A673 (cell line): ENCODE data around the gene GRID2. TPM values are rescaled to one million over a fixed set of nuclear protein-coding genes. Genes with fewer than 3 reads are reported as not detected.

Experiments
- BruUV-seq: library from RNA; stranded (reverse); fragments of 400-500 nt; replicated peaks from 2 replicates; lab custom pipeline; 2021; lab: Mats Ljungman, UMichigan
- CTCF ChIA-PET: fragments of 300-600 bp; sonication (Branson Sonifier 250); formaldehyde crosslinking; loops from one replicate; lab custom pipeline; 2022; ENCODE audit warnings: antibody characterized with exemption; lab: Charles Lee
- POLR2A ChIA-PET: fragments of 300-600 bp; sonication (Branson Sonifier 250); formaldehyde crosslinking; loops from one replicate; lab custom pipeline; 2022; ENCODE audit warnings: antibody characterized with exemption; ENCODE audit not compliant: low non-redundant PET; lab: Charles Lee
- DNase-seq: peaks from one replicate; pipeline ENCODE4 v3.0.0-alpha.2; 2015; ENCODE audit warnings: low spot score
- H3K27ac ChIP-seq: fragments of 200-600 bp; sonication (generic); 2 replicates; pipeline ENCODE4 v1.5.1; 2016; ENCODE audit warnings: mixed run types, low read depth, mild to moderate bottlenecking, mixed read lengths, antibody characterized with exemption, low read length; ENCODE audit not compliant: poor library complexity, severe bottlenecking
- H3K27me3 ChIP-seq: fragments of 200-600 bp; sonication (generic); replicated peaks from 2 replicates; pipeline ENCODE4 v1.6.1; 2017; ENCODE audit warnings: mixed run types, low read depth, mild to moderate bottlenecking, mixed read lengths, antibody characterized with exemption, low read length; ENCODE audit not compliant: insufficient read depth, poor library complexity
- H3K36me3 ChIP-seq: fragments of 200-600 bp; sonication (generic); 2 replicates; pipeline ENCODE4 v1.6.1; 2016; ENCODE audit warnings: mixed run types, mild to moderate bottlenecking, mixed read lengths, antibody characterized with exemption, low read length; ENCODE audit not compliant: insufficient read depth, poor library complexity, severe bottlenecking
- H3K4me1 ChIP-seq: fragments of 200-600 bp; sonication (generic); 2 replicates; pipeline ENCODE4 v1.6.1; 2017; ENCODE audit warnings: mixed run types, mild to moderate bottlenecking, mixed read lengths, antibody characterized with exemption, low read length; ENCODE audit not compliant: insufficient read depth, poor library complexity, severe bottlenecking
- H3K4me3 ChIP-seq: fragments of 200-600 bp; sonication (generic); 2 replicates; pipeline ENCODE4 v1.5.1; 2016; ENCODE audit warnings: low read depth, mixed run types, mild to moderate bottlenecking, mixed read lengths, low read length; ENCODE audit not compliant: poor library complexity, severe bottlenecking
- H3K9me3 ChIP-seq: fragments of 200-600 bp; sonication (generic); 2 replicates; pipeline ENCODE4 v1.6.1; 2016; ENCODE audit warnings: mixed run types, low read depth, mild to moderate bottlenecking, mixed read lengths, antibody characterized with exemption, low read length; ENCODE audit not compliant: poor library complexity, severe bottlenecking
- EZH2 ChIP-seq: fragments of 200-600 bp; sonication (generic); IDR thresholded peaks from 2 replicates; pipeline ENCODE4 v1.6.1; 2017; ENCODE audit warnings: borderline replicate concordance, low read depth, mild to moderate bottlenecking, mixed read lengths, antibody characterized with exemption, low read length; ENCODE audit not compliant: poor library complexity, severe bottlenecking
- intact Hi-C: fragments of 100-400 bp; cut with micrococcal nuclease; formaldehyde crosslinking; loops from one replicate; pipeline ENCODE4 v1.10.0; 2022; ENCODE audit not compliant: unreplicated experiment
- total RNA-seq: library from RNA; stranded (reverse); gene quantifications from 2 replicates; pipeline ENCODE4 v1.2.3, GENCODE V29; 2021
- TF ChIP-seq, protein P1 (sequence below): fragments of 300-800, 200-600 bp; sonication (generic); conservative IDR thresholded peaks from 2 replicates; pipeline ENCODE4 v1.5.1; 2017; ENCODE audit warnings: low read depth, mild to moderate bottlenecking, antibody characterized with exemption, low read length, moderate library complexity, mixed read lengths

Gene GRID2
- total RNA-seq, 1 experiment from 2014 or later: not detected

- DNase-seq: no peak
- H3K4me3 ChIP-seq: no peak overlapping the region
- H3K4me1 ChIP-seq: no peaks in the 10 kb centered on the region
- no peaks in the 10 kb centered on the region for H3K9me3 ChIP-seq
- TF ChIP-seq, protein P1, sequence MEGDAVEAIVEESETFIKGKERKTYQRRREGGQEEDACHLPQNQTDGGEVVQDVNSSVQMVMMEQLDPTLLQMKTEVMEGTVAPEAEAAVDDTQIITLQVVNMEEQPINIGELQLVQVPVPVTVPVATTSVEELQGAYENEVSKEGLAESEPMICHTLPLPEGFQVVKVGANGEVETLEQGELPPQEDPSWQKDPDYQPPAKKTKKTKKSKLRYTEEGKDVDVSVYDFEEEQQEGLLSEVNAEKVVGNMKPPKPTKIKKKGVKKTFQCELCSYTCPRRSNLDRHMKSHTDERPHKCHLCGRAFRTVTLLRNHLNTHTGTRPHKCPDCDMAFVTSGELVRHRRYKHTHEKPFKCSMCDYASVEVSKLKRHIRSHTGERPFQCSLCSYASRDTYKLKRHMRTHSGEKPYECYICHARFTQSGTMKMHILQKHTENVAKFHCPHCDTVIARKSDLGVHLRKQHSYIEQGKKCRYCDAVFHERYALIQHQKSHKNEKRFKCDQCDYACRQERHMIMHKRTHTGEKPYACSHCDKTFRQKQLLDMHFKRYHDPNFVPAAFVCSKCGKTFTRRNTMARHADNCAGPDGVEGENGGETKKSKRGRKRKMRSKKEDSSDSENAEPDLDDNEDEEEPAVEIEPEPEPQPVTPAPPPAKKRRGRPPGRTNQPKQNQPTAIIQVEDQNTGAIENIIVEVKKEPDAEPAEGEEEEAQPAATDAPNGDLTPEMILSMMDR: no peak
- no peak for TF ChIP-seq EZH2
- BruUV-seq: no TSS peak
- ChIA-PET CTCF (no interaction called here), POLR2A (no interaction called here)
- no peak overlapping the region for H3K27ac ChIP-seq
- intact Hi-C loops: no loop called here
- no peaks in the 10 kb centered on the region for H3K36me3 ChIP-seq
- H3K27me3 ChIP-seq: no peaks in the 10 kb centered on the region
These were observed 659.1 kb downstream of the GRID2 start for GRCh38 chr4:92962831-92963230.

DNA sequence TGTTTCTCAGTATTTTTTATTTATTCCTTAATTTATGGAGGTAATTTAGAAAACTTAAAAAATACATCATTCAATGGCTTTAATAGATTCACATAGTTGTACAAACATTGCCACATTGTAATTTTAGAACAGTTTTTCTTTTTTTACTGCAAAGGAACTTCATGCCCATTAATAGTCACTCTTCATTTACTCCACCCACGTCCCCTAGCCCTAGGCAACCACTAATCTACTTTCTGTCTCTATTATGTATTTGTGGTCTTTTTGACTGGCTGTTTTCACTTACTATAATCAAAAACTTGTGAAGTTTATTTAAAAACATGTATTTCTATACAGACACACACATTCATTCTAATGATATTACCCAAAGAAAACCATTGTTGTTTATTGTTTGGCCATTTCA is 664.8 kb downstream of the GRID2 start:
- Histone ChIP-seq H3K36me3 (no peaks in the 10 kb centered on the region), H3K27ac (no peak overlapping the region), H3K4me3 (no peak overlapping the region), H3K27me3 (no peaks in the 10 kb centered on the region), H3K4me1 (peaks cover 14% of the 10 kb centered on the region), H3K9me3 (no peaks in the 10 kb centered on the region)
- ChIA-PET CTCF (no interaction called here), POLR2A (no interaction called here)
- DNase-seq: no peak
- TF ChIP-seq, protein P1: no peak
- TF ChIP-seq EZH2: no peak
- intact Hi-C loops: no loop called here
- BruUV-seq: no TSS peak

DNA sequence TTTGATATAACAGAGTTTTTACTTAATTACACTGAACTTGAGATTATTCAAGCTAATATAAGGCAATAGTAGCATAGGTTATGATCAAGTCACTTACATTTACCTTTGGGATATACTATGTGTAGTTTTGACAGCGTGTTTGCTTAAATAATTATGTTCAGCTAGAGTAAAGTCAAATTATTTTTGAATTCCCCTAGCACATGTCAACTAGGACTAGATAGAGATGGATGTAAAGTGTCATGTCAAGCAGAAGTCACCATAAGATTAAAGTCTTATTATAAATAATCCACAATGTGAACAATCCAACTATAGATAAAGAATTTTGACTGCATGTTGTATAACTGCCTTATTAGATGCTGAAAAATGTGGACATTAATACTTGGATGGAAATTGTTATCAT is 665.2 kb downstream of the GRID2 start:
- ChIA-PET CTCF (no interaction called here), POLR2A (no interaction called here)
- Histone ChIP-seq H3K4me1 (peaks cover 14% of the 10 kb centered on the region), H3K4me3 (no peak overlapping the region), H3K27ac (no peak overlapping the region), H3K36me3 (no peaks in the 10 kb centered on the region), H3K9me3 (no peaks in the 10 kb centered on the region), H3K27me3 (no peaks in the 10 kb centered on the region)
- DNase-seq: no peak
- TF ChIP-seq, protein P1: no peak
- no peak for TF ChIP-seq EZH2
- no TSS peak for BruUV-seq
- intact Hi-C loops: no loop called here
